HG03342 (cell line): ENCODE data around the gene C17orf75.

Experiments
- ATAC-seq: cut with Tn5 transposase; IDR thresholded peaks from one replicate; pipeline ENCODE4 v1.9.1; 2021; ENCODE audit warnings: mild to moderate bottlenecking, moderate library complexity; ENCODE audit not compliant: unreplicated experiment

Gene C17orf75

DNA sequence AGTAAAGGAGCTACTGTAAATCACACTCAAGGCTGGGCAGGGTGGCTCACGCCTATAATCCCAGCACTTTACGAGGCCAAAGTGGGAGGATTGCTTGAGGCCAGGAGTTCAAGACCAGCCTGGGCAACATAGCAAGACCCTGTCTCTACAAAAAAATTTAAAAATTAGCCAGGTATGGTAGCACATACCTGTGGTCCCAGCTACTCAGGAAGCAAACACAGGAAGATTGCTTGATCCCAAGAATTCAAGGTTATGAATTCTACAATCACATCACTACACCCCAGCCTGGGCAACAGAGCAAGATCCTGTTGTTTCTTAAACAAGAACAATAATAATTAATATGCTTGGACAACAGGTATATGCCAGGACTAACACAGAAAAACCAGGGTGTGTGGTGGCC, 63.2 kb downstream of the C17orf75 start:
- no peak for ATAC-seq
